ENCODE results near the gene PRDM16.

Gene PRDM16

DNA sequence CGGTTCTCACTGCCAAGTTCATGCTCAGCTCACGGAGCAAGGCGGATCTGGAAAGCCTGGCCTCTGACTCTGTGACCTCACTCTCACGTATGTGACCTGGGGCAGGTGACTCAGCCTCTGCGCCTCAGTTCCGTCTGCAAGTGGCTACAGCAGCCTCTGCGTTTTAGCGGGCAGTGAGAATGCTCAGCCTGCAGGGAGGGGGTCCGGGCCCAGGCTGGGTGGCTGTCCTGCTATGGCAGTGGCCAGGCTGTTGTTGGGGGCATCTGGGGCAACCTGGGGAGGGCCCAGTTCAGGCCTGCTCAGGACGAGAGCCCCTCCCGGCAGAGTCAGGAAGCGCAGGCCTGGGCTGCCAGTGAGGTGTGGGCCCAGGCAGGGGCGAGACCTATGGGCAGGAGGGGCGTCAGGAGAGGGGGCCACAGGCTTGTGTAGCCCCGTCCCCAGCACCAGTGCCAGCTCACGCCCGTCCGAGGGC, 413.4 kb downstream of the PRDM16 start:
- DNase-seq, result peak in 2 of 4 experiments; percentile 10 to 28

DNA sequence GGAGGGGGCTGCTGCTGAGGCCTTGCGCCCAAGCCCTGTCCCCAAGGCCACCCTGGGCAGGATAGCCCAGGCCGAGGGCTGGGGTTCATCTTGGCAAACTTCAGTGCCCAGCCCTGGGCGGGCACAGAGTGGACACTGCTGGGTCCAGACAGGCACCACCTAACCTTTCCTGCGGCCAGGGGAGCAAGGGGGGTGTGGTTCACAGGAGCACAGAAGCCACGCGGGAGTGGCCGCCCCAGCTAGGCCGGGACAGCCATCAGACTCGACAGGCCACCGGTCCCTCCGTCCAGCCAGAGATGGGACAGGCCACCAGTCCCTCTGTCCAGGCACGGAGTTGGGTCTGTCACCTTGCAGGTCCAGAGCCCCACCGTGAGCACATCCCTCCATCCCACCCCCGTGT, 414.4 kb downstream of the PRDM16 start:
- DNase-seq, result no peak

DNA sequence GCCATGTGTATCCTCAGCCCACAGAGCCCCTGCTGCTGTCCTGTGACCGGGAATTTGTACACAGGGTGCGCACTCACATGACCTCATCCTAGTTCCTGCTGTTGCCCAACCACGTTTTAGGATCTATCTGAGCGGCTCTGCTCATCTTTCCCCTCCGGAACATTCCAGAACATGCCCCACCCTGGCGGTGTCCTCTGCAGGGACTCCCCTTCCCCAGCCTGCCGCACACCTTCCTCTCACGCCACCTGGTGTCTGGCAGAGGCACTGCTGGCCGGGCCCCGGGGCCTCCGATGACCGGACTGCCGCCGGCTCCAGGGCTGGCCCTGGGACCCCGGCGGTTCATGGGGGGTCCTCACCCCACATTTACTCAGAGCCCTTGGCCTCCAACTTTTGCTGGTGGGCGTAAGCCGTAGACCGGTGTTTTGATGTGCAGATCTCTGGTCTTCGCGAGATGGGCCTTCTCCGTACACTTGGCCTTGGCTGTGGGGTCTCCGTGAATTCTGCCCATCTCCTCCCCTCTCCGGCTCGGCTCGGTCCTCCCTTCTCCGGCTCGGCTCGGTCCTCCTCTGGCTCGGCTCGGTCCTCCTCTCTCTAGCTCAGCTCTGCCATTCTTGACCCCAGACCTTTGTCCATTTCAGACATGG, 414.9 kb downstream of the PRDM16 start:
- peak; percentile 46 to 73 (median 56) for DNase-seq

DNA sequence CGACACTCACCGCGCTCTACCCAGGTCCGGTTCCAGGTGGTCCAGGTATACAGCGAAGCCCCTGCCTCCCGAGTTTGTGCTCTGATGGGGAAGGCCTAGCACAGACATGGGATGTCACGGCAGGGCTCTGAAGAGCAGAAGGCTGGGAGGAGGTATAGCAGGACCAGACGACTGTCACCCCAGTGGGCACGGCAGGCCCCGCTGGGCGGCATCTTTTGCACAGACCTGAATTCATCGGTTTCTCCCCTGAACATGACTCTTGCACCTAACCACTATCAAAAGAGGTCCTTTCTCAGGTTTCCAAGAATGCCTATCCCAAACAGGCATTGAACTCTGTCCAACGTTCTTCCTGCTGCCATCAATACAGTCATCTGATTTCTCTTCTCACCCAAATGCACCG, 416.0 kb downstream of the PRDM16 start:
- no peak for DNase-seq
